Naive thymus-derived CD8-positive, alpha-beta T cell (primary cell): Measurements from ENCODE around the gene TMEM63B. TPM values are rescaled to one million over a fixed set of nuclear protein-coding genes. Genes with fewer than 3 reads are reported as not detected.
A peak's percentile ranks its signal among the peaks of the same experiment; 100 is the strongest.

ENCODE experiments used
- ATAC-seq, 2 donors: fragments of 150-1000 bp; cut with Tn5 transposase in 1 of 2; sonication (Bioruptor Pico), chemical (Tn5 transposase) in 1 of 2; 1 replicate in 1 of 2; 2 replicates in 1 of 2; pipeline ENCODE4 v1.10.0; 2021; ENCODE audit warnings: mild to moderate bottlenecking in 2 of 2, moderate library complexity in 2 of 2
- POLR2A ChIA-PET: fragments of 350-600 bp; sonication (Branson Sonifier 250); formaldehyde crosslinking; loops from one replicate; lab custom pipeline; 2021; ENCODE audit warnings: antibody characterized with exemption; lab: Charles Lee
- DNase-seq, 10 donors: peaks; one replicate each; pipeline versions ENCODE4 v3.0.0 to v3.0.0-alpha.2; 2020 to 2022
- H3K27ac Mint-ChIP-seq, 10 donors: one replicate each; pipeline ENCODE4 v1.8.0; 2020 to 2022; ENCODE audit warnings: mild to moderate bottlenecking in 10 of 10, mixed read lengths in 10 of 10, moderate library complexity in 4 of 10, inconsistent platforms in 1 of 10
- H3K27me3 Mint-ChIP-seq, 5 donors: one replicate each; pipeline ENCODE4 v1.8.0; 2021 to 2022; ENCODE audit warnings: mixed read lengths in 5 of 5
- H3K36me3 Mint-ChIP-seq, 3 donors: one replicate each; pipeline ENCODE4 v1.8.0; 2020 to 2022; ENCODE audit warnings: mixed read lengths in 3 of 3, mild to moderate bottlenecking in 2 of 3, inconsistent platforms in 1 of 3
- H3K4me1 Mint-ChIP-seq, 4 donors: one replicate each; pipeline ENCODE4 v1.8.0; 2021 to 2022; ENCODE audit warnings: mixed read lengths in 4 of 4
- H3K4me3 Mint-ChIP-seq, 10 donors: one replicate each; pipeline ENCODE4 v1.8.0; 2020 to 2022; ENCODE audit warnings: mild to moderate bottlenecking in 10 of 10, mixed read lengths in 10 of 10, moderate library complexity in 6 of 10, inconsistent platforms in 1 of 10
- H3K9me3 Mint-ChIP-seq, 9 donors: one replicate each; pipeline ENCODE4 v1.8.0; 2020 to 2022; ENCODE audit warnings: mixed read lengths in 9 of 9, mild to moderate bottlenecking in 3 of 9, inconsistent platforms in 1 of 9, moderate library complexity in 1 of 9
- polyA plus RNA-seq, 3 donors: library from polyadenylated mRNA; unstranded; fragments of 300-500 nt; fragmentation: Illumina TruSeq; gene quantifications; one replicate each; pipeline ENCODE4 v1.2.3, GENCODE V29; 2021
- total RNA-seq, 8 experiments: library from RNA in 2 of 8; stranded (reverse) in 2 of 8; gene quantifications; one replicate each; pipeline ENCODE4 v1.2.3 and lab custom pipeline; 2021 to 2026

Gene TMEM63B
- total and polyA plus RNA-seq, 5 experiments from 2014 or later, result 0.26 to 15.9 (median 2.2) TPM

GRCh38 chr6:44099192-44099591, 28.2 kb upstream of the TMEM63B start:
- Mint-ChIP-seq H3K4me1 (peaks cover 7 to 23% (median 19%) of the 10 kb centered on the region in 4 donors), H3K27me3 (no peaks in the 10 kb centered on the region), H3K4me3 (no peak overlapping the region), H3K36me3 (peaks cover 0 to 19% (median 0%) of the 10 kb centered on the region in 3 donors), H3K27ac (no peak overlapping the region), H3K9me3 (no peaks in the 10 kb centered on the region)
- POLR2A ChIA-PET, result no interaction called here
- DNase-seq (no peak), ATAC-seq (no peak)

- H3K27ac Mint-ChIP-seq, result peak overlapping the region in 2 of 10 donors; percentile 1 to 10
- POLR2A ChIA-PET, result no interaction called here
- no peak for DNase-seq
These were observed 27.2 kb upstream of the TMEM63B start for GRCh38 chr6:44100088-44100550.

GRCh38 chr6:44101832-44102231, 25.5 kb upstream of the TMEM63B start:
- Mint-ChIP-seq H3K4me1 (peaks cover 10 to 33% (median 22%) of the 10 kb centered on the region in 4 donors), H3K27ac (peak overlapping the region in 9 of 10 donors; percentile 2 to 92 (median 48)), H3K9me3 (no peaks in the 10 kb centered on the region), H3K36me3 (peaks cover 0 to 34% (median 0%) of the 10 kb centered on the region in 3 donors), H3K27me3 (no peaks in the 10 kb centered on the region), H3K4me3 (no peak overlapping the region)
- ATAC-seq (no peak), DNase-seq (no peak)
- POLR2A ChIA-PET, result no interaction called here

More at GRCh38 chr6:44100088-44100550, 27.2 kb upstream of the TMEM63B start:
- H3K4me1 Mint-ChIP-seq, result peaks cover 9 to 21% (median 18%) of the 10 kb centered on the region in 4 donors
- H3K36me3 Mint-ChIP-seq, result peaks cover 0 to 24% (median 0%) of the 10 kb centered on the region in 3 donors
- no peak overlapping the region for H3K4me3 Mint-ChIP-seq
- no peaks in the 10 kb centered on the region for H3K27me3 Mint-ChIP-seq
- no peaks in the 10 kb centered on the region for H3K9me3 Mint-ChIP-seq
- ATAC-seq, result peak; percentile 35 to 47

GRCh38 chr6:44102527-44102926, 24.8 kb upstream of the TMEM63B start:
- Mint-ChIP-seq H3K36me3 (peaks cover 0 to 41% (median 0%) of the 10 kb centered on the region in 3 donors), H3K27ac (peak overlapping the region in 7 of 10 donors; percentile 2 to 92 (median 49)), H3K4me3 (no peak overlapping the region), H3K27me3 (no peaks in the 10 kb centered on the region), H3K4me1 (peaks cover 10 to 34% (median 22%) of the 10 kb centered on the region in 4 donors), H3K9me3 (no peaks in the 10 kb centered on the region)
- ATAC-seq (no peak), DNase-seq (no peak)
- POLR2A ChIA-PET, result no interaction called here

- H3K9me3 Mint-ChIP-seq, result no peaks in the 10 kb centered on the region
- no peak overlapping the region for H3K4me3 Mint-ChIP-seq
- ATAC-seq, result no peak
- POLR2A ChIA-PET, result no interaction called here
- H3K27ac Mint-ChIP-seq, result peak overlapping the region in 1 of 10 donors; percentile 51
- peaks cover 10 to 34% (median 22%) of the 10 kb centered on the region in 4 donors for H3K4me1 Mint-ChIP-seq
- no peak for DNase-seq
- no peaks in the 10 kb centered on the region for H3K27me3 Mint-ChIP-seq
- peaks cover 0 to 56% (median 0%) of the 10 kb centered on the region in 3 donors for H3K36me3 Mint-ChIP-seq
These were observed 22.8 kb upstream of the TMEM63B start for GRCh38 chr6:44104481-44105021.

- no peak for DNase-seq
- H3K4me3 Mint-ChIP-seq, result no peak overlapping the region
- ATAC-seq, result no peak
- H3K27me3 Mint-ChIP-seq, result no peaks in the 10 kb centered on the region
- peaks cover 0 to 60% (median 0%) of the 10 kb centered on the region in 3 donors for H3K36me3 Mint-ChIP-seq
- no peaks in the 10 kb centered on the region for H3K9me3 Mint-ChIP-seq
- POLR2A ChIA-PET, result no interaction called here
- H3K27ac Mint-ChIP-seq, result peak overlapping the region in 2 of 10 donors; percentile 51 to 75
- H3K4me1 Mint-ChIP-seq, result peaks cover 10 to 34% (median 21%) of the 10 kb centered on the region in 4 donors
These were observed 22.2 kb upstream of the TMEM63B start for GRCh38 chr6:44105146-44105545.

GRCh38 chr6:44105993-44106740, 21.2 kb upstream of the TMEM63B start:
- no peak overlapping the region for H3K4me3 Mint-ChIP-seq
- H3K9me3 Mint-ChIP-seq, result no peaks in the 10 kb centered on the region
- H3K36me3 Mint-ChIP-seq, result peaks cover 0 to 71% (median 0%) of the 10 kb centered on the region in 3 donors
- H3K27ac Mint-ChIP-seq, result peak overlapping the region in 4 of 10 donors; percentile 35 to 52 (median 48)
- POLR2A ChIA-PET, result no interaction called here
- ATAC-seq (no peak), DNase-seq (no peak)
- H3K27me3 Mint-ChIP-seq, result no peaks in the 10 kb centered on the region
- H3K4me1 Mint-ChIP-seq, result peaks cover 10 to 41% (median 20%) of the 10 kb centered on the region in 4 donors

- ATAC-seq (no peak), DNase-seq (no peak)
- Mint-ChIP-seq H3K27me3 (no peaks in the 10 kb centered on the region), H3K4me3 (no peak overlapping the region), H3K9me3 (no peaks in the 10 kb centered on the region), H3K4me1 (peaks cover 9 to 45% (median 18%) of the 10 kb centered on the region in 4 donors), H3K36me3 (peaks cover 0 to 77% (median 0%) of the 10 kb centered on the region in 3 donors), H3K27ac (peak overlapping the region in 2 of 10 donors; percentile 10 to 72)
- POLR2A ChIA-PET, result no interaction called here
These were observed 20.3 kb upstream of the TMEM63B start for GRCh38 chr6:44107017-44107416.

GRCh38 chr6:44108471-44108870, 18.9 kb upstream of the TMEM63B start:
- POLR2A ChIA-PET, result no interaction called here

GRCh38 chr6:44109212-44109611, 18.1 kb upstream of the TMEM63B start:
- ATAC-seq (no peak), DNase-seq (no peak)
- Mint-ChIP-seq H3K4me1 (peaks cover 3 to 27% (median 8%) of the 10 kb centered on the region in 4 donors), H3K9me3 (no peaks in the 10 kb centered on the region), H3K27ac (peak overlapping the region in 1 of 10 donors; percentile 87), H3K27me3 (no peaks in the 10 kb centered on the region), H3K36me3 (peaks cover 0 to 88% (median 5%) of the 10 kb centered on the region in 3 donors), H3K4me3 (no peak overlapping the region)
- POLR2A ChIA-PET, result no interaction called here

More at GRCh38 chr6:44108471-44108870, 18.9 kb upstream of the TMEM63B start:
- peaks cover 0 to 87% (median 0%) of the 10 kb centered on the region in 3 donors for H3K36me3 Mint-ChIP-seq
- ATAC-seq (no peak), DNase-seq (no peak)
- peaks cover 3 to 30% (median 10%) of the 10 kb centered on the region in 4 donors for H3K4me1 Mint-ChIP-seq
- H3K4me3 Mint-ChIP-seq, result no peak overlapping the region
- peak overlapping the region in 1 of 10 donors; percentile 29 for H3K27ac Mint-ChIP-seq
- H3K9me3 Mint-ChIP-seq, result no peaks in the 10 kb centered on the region
- no peaks in the 10 kb centered on the region for H3K27me3 Mint-ChIP-seq

GRCh38 chr6:44110005-44110676, 17.2 kb upstream of the TMEM63B start:
- Mint-ChIP-seq H3K36me3 (peaks cover 0 to 88% (median 6%) of the 10 kb centered on the region in 3 donors), H3K27me3 (no peaks in the 10 kb centered on the region), H3K4me3 (no peak overlapping the region), H3K9me3 (no peaks in the 10 kb centered on the region), H3K27ac (peak overlapping the region in 5 of 10 donors; percentile 32 to 74 (median 56)), H3K4me1 (peaks cover under 1 to 28% (median 8%) of the 10 kb centered on the region in 4 donors)
- no peak for ATAC-seq
- POLR2A ChIA-PET, result no interaction called here
- DNase-seq, result no peak

GRCh38 chr6:44110966-44111365, 16.4 kb upstream of the TMEM63B start:
- DNase-seq (no peak), ATAC-seq (no peak)
- Mint-ChIP-seq H3K4me3 (no peak overlapping the region), H3K36me3 (peaks cover 0 to 89% (median 6%) of the 10 kb centered on the region in 3 donors), H3K9me3 (no peaks in the 10 kb centered on the region), H3K27me3 (no peaks in the 10 kb centered on the region), H3K4me1 (peaks cover 0 to 33% (median 12%) of the 10 kb centered on the region in 4 donors), H3K27ac (peak overlapping the region in 3 of 10 donors; percentile 26 to 87 (median 73))
- POLR2A ChIA-PET, result no interaction called here
